HG02642 (cell line): ENCODE results near the gene MEPE.

Source experiments
- ATAC-seq: cut with Tn5 transposase; IDR thresholded peaks from one replicate; pipeline ENCODE4 v1.9.1; 2021; ENCODE audit warnings: mild to moderate bottlenecking; ENCODE audit not compliant: unreplicated experiment, poor library complexity

The MEPE gene, protein sequence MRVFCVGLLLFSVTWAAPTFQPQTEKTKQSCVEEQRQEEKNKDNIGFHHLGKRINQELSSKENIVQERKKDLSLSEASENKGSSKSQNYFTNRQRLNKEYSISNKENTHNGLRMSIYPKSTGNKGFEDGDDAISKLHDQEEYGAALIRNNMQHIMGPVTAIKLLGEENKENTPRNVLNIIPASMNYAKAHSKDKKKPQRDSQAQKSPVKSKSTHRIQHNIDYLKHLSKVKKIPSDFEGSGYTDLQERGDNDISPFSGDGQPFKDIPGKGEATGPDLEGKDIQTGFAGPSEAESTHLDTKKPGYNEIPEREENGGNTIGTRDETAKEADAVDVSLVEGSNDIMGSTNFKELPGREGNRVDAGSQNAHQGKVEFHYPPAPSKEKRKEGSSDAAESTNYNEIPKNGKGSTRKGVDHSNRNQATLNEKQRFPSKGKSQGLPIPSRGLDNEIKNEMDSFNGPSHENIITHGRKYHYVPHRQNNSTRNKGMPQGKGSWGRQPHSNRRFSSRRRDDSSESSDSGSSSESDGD

DNA sequence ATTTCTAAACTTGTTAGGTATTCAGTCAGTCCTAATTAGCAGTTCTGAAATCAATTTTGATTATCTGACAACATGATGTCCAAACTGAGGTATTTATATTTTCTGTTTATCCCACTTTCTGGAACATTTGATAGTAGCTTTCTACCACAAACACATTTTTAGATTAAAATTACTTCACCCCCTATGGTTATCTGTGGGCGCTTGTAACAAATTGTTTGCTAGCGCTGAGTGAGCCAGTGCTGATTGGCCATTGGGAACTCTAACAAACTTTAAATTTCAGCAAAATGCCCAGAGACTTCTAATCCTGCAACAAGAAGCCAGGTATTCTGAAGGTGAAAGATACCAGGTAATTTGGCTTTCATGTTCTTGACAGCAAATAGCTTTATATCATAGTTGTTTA, at the start of gene MEPE:
Gene MEPE, plus strand, starts transcription at position 301 of the 400 bp plus-strand sequence. CDS start 1,746 bp downstream, outside the sequence.
- no peak for ATAC-seq

DNA sequence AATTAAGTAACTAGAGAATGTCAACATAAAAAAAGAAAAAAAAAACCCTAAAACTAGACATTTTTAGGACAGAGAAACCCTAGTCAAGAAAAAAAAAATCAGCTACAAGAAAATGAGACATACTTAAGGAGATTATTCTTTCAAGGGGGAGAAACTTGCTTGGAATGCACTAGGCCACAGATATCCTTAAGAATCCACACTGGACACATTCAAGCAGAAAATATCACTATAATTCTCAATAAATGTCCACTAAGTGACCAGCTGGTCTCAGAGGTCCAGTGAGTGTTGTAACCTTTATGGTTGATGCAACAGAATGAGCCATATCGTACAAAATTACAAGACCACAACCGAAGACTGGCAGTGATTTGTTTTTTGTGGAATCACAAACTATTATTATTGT, 49.0 kb upstream of the MEPE start:
- no peak for ATAC-seq

DNA sequence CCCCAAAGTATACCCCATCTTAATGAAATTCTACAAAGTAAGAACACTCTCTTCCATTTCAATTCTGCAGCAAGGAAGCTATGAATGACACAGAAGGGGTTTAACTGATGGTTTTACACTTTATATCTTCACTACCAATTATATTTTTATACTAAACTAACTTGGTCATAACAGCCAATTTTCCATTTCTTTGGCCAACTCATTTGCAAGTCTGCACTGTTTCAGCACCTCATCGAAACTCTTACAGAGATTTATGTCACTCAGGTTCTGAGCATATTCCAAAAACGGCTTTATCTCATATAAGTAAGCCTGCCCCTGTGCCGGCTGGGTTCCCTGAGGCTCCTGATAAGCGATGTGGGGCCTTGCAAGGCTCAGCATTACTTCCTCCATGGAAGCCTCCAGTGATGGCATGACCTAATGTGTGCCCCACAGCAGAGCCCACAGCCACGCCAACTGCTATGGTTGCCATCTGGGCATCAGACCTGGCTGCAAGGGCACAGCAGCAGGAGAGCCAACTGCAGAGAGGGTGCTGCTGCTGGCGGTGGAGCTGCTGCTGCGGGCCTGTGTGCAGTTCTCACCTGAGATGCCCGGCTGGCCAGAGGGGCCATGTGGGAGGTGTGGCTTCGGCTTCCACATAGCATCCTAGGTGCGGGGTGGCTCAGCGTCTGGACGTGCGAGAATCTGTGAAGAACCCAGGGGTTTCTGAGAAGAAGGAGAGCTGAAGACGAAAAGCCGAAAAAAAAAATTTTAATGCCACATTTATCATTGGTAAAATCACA, 46.8 kb upstream of the MEPE start:
- no peak for ATAC-seq

DNA sequence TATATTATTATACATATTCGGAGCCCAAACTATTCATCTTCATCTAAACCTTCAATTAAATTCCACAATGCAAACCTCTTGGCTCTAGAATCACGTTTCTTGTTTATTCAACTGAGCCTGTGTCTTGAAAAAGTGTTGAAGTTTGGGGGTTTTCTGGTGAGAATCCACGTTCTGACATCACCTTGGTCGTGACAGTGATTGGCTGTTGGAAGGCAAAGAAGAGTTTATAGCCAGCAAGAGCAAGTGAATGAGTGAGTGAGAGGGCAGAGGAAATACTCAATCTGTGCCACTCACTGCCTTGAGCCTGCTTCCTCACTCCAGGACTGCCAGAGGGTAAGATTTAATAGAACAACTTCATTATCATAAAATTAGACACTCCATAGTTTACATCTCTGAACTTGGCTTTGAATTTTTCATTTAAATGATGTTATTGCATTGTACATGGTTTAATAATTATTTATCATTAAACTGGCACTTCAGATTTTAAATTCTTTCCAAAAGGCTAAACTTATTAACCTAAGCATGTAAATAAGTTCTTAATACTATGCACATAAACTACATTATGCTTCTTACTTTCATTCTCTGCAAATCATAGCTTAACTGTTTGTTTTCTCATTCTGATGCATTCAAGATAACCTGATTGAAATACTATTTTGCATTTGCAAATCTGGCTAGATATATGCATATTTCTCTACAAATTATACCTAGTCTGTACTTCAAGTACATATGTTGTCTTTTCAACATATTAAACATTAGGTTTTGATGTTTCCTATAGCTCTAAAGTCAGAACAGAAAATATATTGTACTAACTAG, 33.3 kb upstream of the MEPE start, which contains the start of gene IBSP:
Gene IBSP, plus strand, starts transcription at position 254 of the 813 bp plus-strand sequence. CDS start 2,808 bp downstream, outside the sequence.
- no peak for ATAC-seq

DNA sequence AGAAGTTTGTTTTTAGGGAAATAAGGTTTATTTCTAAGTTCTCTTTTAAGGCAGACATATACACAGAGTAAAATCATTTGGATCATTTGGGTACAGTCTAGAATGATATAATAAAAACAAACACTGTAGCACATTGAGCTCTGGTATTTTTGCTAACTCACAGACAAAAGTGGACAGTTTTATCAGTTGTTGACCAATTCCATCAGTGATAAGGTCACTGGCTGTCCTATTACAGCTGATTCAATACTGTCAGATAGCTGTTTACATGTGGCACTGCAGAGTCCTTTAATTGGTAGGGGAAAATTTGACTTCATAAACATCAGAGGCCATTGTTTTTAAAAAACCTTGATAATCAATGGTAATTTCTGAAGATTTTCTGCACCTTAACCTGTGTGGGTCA, 29.9 kb upstream of the MEPE start:
- ATAC-seq: no peak

DNA sequence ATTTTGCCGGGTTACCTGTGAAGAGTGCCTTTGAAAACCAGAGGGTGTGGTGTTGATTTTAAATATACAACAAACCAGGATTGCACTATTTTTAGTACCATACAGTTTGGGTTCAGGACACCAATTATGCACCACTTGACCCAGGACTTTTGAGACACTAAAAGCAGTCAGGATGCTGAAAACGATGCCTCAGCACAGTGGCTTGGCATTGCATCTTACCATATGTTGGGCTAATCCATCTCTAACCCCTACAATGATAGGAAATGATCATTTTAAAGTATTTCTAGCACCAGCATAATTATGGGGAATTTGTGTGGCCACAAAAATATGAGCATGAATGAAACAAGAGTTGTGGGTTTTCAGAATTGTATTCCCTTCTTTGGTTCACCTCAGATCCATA, 29.3 kb upstream of the MEPE start:
- ATAC-seq: no peak

DNA sequence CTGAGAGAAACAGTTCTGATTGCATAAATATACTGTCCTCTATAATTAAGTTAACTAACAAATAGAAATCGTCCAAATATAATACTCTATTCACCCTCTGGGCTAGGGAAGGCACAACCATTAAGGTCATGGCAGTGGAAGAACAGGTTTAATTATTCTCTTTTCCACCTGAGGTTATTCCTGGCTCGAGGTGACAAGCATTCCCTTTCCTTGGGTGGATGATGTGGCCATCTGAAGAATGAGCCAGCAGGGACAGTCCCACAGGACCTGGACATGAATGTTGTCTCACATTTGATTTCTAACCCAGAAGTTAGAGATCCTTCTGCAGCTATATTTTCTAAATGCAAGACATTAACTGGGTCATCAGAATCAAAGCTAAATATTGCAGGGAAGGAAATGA, 27.9 kb upstream of the MEPE start:
- ATAC-seq: no peak

DNA sequence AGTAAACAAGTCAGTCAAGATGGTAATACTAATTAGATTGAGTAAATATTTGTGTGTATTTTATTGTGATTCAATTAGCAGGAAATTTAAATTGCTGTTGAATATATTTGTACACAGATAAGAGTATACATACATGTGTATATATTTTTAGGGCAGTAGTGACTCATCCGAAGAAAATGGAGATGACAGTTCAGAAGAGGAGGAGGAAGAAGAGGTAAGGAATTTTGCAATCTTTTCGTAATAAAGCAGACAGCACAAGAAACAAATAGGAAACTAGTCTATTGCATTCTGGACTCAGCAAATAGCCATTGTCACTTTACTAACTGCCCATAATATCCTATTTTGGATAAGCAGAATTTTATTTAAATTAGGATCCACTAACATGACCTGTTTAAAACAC, 26.8 kb upstream of the MEPE start:
- no peak for ATAC-seq

DNA sequence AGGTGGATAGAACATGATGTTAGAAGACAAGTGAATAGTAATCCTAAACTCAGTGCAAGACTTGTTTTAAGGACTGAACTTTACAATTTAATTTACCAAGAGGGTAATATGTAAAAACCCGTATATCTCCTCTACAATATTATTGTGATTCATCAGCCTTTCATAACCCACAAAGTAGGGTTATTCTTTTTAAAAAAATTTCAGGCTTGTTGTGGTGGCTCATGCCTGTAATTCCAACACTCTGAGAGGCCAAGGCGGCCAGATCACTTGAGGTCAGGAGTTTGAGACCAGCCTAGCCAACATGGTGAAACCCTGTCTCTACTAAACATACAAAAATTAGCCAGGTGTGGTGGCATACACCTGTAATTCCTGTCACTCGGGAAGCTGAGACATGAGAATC, 26.2 kb upstream of the MEPE start:
- no peak for ATAC-seq

DNA sequence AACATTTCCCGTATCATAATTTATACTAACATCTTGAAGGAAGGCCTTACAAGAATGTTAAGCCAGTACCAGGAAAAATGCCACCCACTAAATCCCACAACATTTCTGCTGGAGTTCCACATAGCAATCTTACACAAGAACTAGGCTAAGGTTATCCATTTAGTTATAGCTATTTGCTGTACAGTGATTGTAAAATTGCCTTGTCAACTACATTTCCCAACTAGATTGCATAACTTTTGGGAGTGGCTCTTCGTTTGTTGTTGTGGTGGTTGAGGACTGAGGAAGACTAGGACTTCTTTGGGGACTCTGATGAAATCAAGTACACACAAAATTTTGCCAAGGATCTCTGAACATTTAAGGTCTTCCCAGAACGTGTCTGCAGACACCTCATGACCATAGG, 25.4 kb upstream of the MEPE start:
- no peak for ATAC-seq

DNA sequence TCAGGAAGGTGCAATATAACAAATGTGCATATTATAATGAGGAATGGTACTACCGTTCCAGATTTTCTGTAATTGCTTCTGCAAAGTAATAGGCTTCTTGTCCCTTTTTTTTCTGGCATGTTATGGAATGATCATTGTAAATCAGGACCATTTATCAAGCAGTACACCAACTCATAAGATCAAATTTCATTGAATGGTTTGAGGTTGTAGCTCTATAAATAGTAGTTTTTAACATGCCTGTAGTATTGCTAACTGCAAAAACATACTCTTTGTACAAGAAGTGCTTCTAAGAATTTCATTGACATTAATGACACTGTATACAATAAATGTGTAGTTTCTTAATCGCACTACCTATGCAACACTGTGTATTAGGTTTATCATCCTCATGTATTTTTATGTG, 20.8 kb upstream of the MEPE start:
- ATAC-seq: no peak

DNA sequence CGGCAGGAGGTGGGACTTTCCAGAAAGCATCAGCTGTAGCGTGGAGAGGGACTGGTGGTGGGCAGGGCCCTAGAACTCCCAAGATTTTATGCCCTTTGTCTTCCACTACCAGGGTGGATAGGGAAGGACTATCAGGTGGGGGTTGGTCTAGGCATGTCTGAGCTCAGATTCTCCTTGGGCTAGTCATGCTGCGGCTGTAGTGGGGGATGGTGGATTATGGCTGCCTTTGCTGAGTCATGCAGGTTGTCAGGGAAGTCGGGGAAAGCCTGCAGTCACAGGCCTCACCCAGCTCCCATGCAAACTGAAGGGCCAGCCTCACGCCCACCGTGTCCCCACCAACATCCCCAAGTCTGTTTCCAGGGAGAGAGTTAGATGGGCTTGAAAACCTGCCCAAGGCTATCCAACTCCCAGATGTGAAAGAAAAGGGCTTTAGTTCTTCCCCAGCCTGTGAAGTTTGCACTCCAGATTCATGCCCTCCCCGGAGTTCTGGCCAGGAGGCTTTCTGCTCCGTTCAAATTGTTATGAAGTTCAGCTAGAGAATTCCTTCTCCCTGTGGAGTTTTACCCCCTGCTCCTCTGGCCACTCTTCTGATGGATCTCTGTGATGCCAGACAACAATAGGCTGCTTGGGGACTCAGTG, 13.4 kb upstream of the MEPE start:
- no peak for ATAC-seq

DNA sequence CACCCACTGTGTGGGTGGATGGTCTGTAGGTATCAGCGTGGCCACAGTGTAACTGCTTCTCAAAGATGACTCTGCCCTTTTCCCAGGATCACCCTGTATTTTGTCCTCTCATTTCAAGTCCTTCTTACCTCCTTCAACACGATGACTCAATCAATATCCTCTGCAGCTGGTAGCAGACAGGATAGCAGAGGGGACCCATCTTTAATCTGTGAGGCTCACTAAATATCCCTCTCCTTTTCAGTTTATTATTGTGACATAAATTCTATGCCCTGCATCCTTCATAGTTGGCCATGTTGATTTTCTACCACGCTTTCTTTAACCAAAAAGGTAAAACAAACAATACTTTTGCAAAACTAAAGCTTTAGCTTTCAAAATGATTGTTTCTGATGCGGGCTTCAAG, 9.6 kb upstream of the MEPE start:
- no peak for ATAC-seq

DNA sequence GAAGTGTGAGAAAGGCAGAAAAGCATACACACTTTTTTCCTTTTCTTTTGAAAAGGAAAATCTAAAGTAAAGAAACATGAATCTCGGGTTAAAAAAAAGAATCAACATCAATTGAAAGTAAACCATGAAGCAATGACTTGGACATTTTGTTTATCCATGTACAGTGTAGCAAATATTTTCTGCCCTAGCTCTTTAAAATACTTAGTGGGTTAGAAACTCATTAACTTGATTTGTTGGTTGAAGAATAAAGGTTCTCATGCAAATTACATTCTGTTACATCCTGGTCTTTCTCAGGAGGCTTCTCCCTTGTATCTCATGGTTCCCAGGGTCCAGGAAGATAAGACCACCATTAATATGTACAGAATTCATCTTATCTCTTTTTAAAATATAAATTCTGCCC, 9.0 kb upstream of the MEPE start:
- ATAC-seq: no peak

DNA sequence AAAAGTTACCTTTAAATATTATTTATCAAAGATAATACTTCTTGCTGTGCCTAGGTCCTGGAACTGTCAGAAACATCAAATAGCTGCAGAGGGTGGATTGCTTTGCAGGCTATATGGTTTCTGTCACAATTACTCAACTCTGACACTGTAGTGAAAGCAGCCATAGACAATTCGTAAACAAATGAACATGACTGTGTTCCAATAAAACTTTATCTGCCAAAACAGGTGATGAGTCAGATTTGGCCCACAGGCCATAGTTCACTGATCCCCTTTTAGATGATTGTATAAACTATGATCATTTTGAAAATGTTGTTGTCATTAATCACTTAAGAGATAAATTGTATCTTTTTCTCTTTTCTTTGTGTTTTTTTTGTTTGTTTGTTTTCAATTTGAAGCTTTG, 8.4 kb upstream of the MEPE start:
- no peak for ATAC-seq

DNA sequence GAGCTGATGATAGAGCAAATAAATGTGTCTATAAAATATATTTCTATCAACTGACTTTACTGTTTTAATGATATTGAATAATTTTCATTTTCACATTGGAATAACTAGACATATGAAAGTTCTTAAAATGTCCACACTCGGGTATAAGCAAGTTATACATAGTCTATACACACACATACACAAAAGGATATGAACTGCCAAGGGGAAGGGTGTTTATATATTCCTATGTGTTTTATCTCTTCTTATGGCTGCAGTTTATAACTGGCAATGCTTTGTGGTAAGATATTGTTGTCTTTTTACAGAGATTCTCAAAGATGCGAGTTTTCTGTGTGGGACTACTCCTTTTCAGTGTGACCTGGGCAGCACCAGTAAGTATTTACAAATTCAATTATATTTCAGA, 1.6 kb downstream of the MEPE start:
- ATAC-seq: no peak

DNA sequence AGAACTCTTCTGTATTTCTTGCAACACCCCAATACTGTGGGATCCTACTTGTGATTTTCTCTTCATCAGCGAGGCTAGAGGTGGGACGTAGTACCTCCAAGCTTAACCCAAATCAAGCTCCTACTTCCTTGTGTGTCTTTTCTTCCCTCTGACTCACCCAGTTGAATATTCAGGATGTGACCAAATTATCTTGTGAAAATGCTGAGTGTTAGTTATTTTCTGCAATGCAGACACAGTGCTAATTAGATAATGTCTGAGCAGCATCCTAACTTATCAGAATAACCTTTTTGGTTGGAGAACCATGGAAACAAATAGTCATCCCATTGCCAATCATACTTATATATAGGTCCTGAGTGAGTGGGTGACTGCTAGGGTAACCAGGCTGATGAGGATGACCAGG, 2.4 kb downstream of the MEPE start:
- ATAC-seq: no peak

DNA sequence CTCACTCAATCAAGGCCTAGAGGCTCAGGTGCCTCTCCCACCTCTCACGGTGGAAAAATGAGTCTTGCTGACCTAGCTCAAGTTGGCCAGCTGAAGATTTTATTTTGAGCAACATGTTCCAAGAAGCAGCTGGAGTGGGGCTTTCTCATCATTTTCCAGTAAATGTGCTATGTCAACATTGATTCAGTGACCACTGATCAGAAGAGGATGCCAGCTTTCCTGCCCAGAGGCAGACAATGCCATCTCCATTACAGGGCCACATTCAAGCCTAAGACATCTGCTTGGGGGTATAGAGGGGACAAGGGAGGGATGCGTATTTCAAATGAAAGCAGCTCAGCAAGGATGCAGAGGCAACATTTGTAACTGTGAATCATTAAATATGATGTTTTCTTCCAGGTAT, 3.0 kb downstream of the MEPE start:
- no peak for ATAC-seq

DNA sequence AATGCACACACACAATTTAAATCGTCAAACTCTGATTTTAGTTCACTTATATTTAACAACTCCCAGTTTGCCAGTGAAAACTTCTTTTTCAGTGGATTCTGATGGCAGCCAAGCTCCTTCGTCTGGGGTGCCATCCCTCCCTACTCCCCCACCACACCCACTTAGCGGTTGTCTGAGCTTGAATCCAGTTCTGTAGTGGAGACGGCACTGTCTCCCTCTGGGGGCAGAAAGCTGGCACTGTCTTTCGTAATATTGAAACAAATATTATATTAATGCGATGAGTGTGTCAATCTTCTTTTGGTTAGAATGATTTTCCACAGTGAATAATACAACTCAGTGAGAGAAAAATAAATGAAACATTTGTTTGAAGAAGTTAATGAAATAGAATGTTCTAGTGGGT, 5.4 kb downstream of the MEPE start:
- no peak for ATAC-seq
